GM23338 (cell line): Measurements from ENCODE around the gene MTREX.

Experiments used
- CREB1 ChIP-seq: fragments of 250-450 bp; sonication (Bioruptor Pico); IDR thresholded peaks from 2 replicates; pipeline ENCODE4 v1.5.0; 2020; ENCODE audit warnings: low read depth, mild to moderate bottlenecking, moderate library complexity
- CTCF ChIP-seq, 2 experiments: fragments of 200-600 bp in 1 of 2; sonication (generic) in 1 of 2; conservative IDR thresholded peaks; 2 replicates each; pipeline versions ENCODE4 v1.5.1 to v1.6.1; 2016 to 2017; ENCODE audit warnings: antibody characterized with exemption in 2 of 2, low read depth in 2 of 2, mild to moderate bottlenecking in 2 of 2, moderate library complexity in 1 of 2
- EZH2 ChIP-seq: fragments of 200-600 bp; sonication (generic); IDR thresholded peaks from one replicate; pipeline ENCODE4 v1.8.0; 2017; ENCODE audit warnings: antibody characterized with exemption, mild to moderate bottlenecking, low read depth; ENCODE audit not compliant: unreplicated experiment
- EZH2phosphoT487 ChIP-seq: fragments of 200-600 bp; sonication (generic); IDR thresholded peaks from one replicate; pipeline ENCODE4 v1.8.1; 2018; ENCODE audit warnings: antibody characterized with exemption; ENCODE audit not compliant: unreplicated experiment
- NANOG ChIP-seq: IDR thresholded peaks from 2 replicates; pipeline ENCODE4 v1.6.1; 2016; ENCODE audit warnings: antibody characterized with exemption, borderline replicate concordance
- POLR2AphosphoS5 ChIP-seq: IDR thresholded peaks from 2 replicates; pipeline ENCODE4 v1.6.1; 2016; ENCODE audit warnings: antibody characterized with exemption, low read depth
- REST ChIP-seq: IDR thresholded peaks from one replicate; pipeline ENCODE4 v1.6.1; 2018; ENCODE audit warnings: antibody characterized with exemption; ENCODE audit not compliant: unreplicated experiment
- ZNF114 ChIP-seq: fragments of 250-450 bp; sonication (Bioruptor Pico); IDR thresholded peaks from 2 replicates; pipeline ENCODE4 v1.5.0; 2020; ENCODE audit warnings: mild to moderate bottlenecking, moderate library complexity
- ZNF331 ChIP-seq: fragments of 250-450 bp; sonication (Bioruptor Pico); IDR thresholded peaks from 2 replicates; pipeline ENCODE4 v1.5.0; 2020; ENCODE audit warnings: low read depth, mild to moderate bottlenecking, moderate library complexity
- ZNF462 ChIP-seq: fragments of 250-450 bp; sonication (Bioruptor Pico); IDR thresholded peaks from 2 replicates; pipeline ENCODE4 v1.5.0; 2020; ENCODE audit warnings: mild to moderate bottlenecking, moderate library complexity

- TF ChIP-seq CTCF (conservative IDR thresholded peaks at IDR 0.05; ENCODE audit: low read depth in 2 of 2): no peak
- TF ChIP-seq ZNF462: no peak
- no peak for TF ChIP-seq POLR2AphosphoS5
- TF ChIP-seq REST: no peak
- no peak for TF ChIP-seq EZH2
- no peak for TF ChIP-seq CREB1 (CRISPR knock-in tag)
- no peak for TF ChIP-seq EZH2phosphoT487
- no peak for TF ChIP-seq ZNF331 (CRISPR knock-in tag)
- no peak for TF ChIP-seq NANOG
- no peak for TF ChIP-seq ZNF114 (CRISPR knock-in tag)
These were observed 8.5 kb downstream of the MTREX start for GRCh38 chr5:55316289-55316688.
